HG02588 (cell line): ENCODE data around the gene FREM2.

ENCODE experiments used
- ATAC-seq: cut with Tn5 transposase; IDR thresholded peaks from one replicate; pipeline ENCODE4 v1.9.1; 2021; ENCODE audit warnings: mild to moderate bottlenecking, moderate library complexity; ENCODE audit not compliant: unreplicated experiment

Gene FREM2

GRCh38 chr13:38879786-38880185 is 192.9 kb downstream of the FREM2 start:
- no peak for ATAC-seq

DNA sequence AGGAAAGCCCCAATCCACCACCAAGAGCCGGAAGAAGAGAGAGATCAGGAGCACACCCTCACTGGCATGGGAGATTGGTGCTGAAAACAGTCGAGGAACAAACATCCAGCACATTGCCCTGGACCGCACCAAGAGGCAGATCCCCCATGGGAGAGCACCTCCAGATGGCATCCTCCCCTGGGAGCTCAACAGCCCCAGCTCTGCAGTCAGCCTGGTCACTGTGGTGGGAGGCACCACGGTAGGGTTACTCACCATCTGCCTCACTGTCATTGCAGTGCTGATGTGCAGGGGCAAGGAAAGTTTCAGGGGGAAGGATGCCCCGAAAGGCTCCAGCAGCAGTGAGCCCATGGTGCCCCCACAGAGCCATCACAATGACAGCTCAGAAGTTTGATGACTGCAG is 193.5 kb downstream of the FREM2 start:
- ATAC-seq = no peak

DNA sequence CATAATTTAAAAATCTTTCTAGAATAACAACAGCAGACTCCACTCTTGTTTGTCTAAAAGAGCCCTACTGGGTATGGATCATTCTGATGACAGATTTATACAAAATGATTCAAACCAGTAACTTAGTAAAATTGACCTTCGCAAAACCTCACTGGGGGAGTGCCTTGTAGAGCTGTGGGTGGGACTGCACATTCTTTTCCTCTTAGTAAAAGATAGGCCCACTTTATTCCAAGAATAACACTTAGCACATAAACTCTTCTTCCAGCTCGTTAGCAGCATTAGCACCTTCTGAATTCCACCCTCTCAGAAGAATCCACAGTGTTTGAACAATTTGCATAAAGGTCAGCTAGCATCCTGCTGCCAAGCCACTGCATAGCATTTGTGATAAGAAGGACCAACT is 196.9 kb downstream of the FREM2 start:
- ATAC-seq = no peak

DNA sequence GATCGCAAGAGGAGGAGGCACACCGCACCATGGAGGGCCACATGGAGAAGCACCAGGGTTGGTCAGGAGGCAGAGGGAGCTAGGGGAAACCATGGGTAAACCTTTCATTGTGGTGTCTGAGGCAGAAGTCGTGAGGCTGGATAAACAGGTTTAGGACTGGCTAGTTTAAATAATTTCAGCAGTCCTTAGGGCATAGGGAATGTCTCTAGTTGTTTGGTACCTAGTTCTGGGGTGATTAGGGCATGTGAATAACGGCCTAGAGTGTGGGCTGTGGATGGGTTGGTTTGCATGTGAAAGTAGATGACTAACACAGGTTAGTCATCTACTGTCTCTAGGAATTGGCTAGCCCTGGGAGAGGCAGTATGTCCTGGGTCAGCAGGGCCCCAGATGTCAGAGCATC is 201.4 kb downstream of the FREM2 start:
- ATAC-seq = no peak

DNA sequence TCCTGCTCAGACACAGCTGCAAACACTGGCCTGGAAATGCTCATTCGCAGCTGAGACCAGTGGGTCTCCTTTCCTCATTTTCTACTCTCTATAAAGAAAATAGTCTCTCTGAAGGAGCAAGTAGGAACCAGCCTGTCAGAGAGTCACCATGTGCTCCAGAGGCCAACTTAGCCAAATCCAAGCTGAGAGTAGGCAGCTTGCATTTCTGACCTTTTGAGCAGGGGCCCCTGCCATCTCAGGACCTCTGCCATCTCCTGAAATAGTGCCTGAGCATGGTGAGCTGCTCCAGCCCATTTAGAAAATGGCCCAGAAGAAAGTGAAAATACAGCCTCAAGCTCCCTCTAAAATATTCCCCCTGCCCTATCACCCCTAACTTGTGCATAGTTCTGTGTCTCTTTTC is 208.2 kb downstream of the FREM2 start:
- no peak for ATAC-seq

- no peak for ATAC-seq
These were observed 210.6 kb downstream of the FREM2 start for GRCh38 chr13:38897521-38897920.

DNA sequence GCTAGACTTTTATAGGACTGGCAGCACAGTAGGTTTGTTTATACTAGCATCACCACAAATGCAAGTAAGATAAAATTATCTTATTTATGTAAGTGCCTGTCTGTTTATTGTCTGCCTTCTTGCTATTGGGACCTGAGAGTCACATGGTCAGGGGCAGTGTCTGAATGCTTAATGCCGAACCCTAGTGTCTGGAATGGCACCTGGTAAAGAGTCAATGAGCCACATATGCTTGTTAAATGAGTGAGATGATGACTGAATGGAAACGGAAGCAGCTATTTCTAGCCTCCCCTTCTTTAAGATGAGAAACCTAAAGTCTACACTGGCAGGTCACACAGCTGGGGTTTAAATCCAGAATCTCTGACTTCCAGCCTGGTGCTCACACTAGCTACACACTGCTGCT is 211.6 kb downstream of the FREM2 start:
- no peak for ATAC-seq

DNA sequence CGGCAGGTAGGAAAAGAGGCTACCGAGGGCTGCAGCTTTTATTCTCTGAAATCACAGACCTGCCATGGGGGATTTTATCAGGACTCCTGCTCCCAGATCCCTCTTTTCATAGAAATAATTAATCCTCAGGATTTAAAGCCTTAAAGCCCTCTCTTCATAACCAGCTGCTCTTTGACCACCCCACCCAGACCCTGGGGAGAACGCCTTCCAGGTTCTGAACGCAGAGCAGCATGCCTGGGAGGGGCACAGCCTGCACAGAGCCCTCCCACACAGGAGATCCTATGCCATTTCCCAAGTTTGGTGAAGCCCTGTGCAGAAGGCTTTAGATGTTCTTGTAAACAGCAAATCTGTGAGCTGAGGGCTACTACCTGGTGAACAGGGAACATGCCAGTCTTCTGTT is 212.7 kb downstream of the FREM2 start:
- no peak for ATAC-seq

- no peak for ATAC-seq
These were observed 213.3 kb downstream of the FREM2 start for GRCh38 chr13:38900188-38900587.

GRCh38 chr13:38902551-38902950 is 215.7 kb downstream of the FREM2 start:
- no peak for ATAC-seq

GRCh38 chr13:38905081-38905480 is 218.2 kb downstream of the FREM2 start:
- ATAC-seq = no peak

DNA sequence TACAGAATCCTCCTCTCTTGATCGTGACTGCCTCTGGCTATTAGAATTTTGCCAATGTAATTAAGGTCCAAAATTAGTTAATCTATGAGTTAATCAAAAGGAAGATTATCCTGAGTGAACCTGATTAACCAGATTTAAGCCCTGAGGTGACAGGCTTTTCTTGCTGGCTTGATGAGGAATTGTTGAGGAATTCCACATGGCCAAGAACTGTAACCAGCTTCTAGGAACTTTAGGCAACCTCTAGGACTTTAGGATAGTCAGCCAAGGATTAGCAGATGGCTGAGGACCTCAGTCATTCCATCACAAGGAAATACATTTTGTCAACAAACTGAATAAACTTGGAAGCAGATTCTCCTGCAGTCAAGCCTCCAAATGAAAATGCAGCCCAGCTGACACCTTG is 219.0 kb downstream of the FREM2 start:
- ATAC-seq = no peak

DNA sequence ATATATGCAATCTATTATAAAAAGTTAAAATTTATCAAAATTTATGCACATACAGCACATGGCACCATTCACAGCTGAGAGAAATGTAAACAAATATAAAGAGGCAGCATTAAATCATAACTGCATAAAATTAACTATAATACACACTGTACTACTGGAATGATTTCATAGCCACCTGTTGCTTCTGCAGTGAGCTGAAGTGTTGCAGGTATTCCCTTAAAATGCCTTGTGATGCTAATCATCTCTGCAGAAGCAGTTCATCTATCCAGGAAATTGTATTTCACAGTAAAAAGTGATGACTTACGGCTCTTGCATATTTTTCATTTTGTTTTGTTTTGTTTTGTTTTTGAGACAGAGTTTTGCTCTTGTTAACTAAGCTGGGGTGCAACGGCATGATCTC is 221.7 kb downstream of the FREM2 start:
- no peak for ATAC-seq

DNA sequence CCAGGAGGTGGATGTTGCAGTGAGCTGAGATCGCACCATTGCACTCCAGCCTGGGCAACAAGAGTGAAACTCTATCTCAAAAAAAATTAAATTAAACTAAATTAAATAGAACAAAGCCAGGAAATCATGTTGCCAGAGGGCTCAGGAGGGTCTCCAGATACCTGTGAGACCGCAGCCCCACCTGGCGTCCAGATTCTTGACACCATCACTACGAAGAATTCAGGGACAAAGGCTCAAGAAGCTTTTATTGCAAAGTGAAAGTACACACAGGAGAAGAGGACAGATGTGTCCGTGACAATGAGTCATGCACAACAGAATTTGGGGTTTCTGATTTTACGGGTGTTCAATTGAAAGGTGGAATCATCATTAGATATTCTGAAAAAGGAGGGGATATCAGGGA is 227.2 kb downstream of the FREM2 start:
- no peak for ATAC-seq

GRCh38 chr13:38921081-38921480 is 234.2 kb downstream of the FREM2 start:
- ATAC-seq = no peak

DNA sequence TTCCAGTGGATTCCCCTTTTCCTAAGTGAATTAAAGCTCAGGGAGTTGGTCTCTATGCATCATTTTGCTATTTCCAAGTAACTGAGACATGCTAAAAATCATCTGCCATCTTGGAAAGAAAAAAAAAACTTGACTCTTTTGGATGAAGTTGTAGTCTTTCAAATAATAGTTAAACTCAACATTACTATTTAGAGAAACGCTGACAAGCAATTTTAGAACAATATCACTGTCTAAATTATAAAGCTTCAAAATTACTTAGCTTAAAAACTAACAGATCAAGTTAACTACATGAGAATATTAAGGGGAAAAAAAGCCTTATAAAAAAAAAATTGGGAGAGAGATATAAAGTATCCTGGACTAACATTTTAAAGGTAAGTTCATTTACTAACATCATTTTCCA is 235.3 kb downstream of the FREM2 start:
- no peak for ATAC-seq

- ATAC-seq = no peak
These were observed 246.9 kb downstream of the FREM2 start for GRCh38 chr13:38933786-38934185.
